COLO829 (cell line): ENCODE measurements around the gene FGGY.
A peak's percentile ranks its signal among the peaks of the same experiment; 100 is the strongest.
"Not testable (repeated sequence)": the region's sequence is repeated elsewhere in the genome, so short reads cannot be mapped to it uniquely, and the experiment has no call there.

Experiments used
- DNase-seq: peaks from one replicate; pipeline ENCODE4 v3.0.0; 2012; ENCODE audit warnings: low spot score

FGGY gene

DNA sequence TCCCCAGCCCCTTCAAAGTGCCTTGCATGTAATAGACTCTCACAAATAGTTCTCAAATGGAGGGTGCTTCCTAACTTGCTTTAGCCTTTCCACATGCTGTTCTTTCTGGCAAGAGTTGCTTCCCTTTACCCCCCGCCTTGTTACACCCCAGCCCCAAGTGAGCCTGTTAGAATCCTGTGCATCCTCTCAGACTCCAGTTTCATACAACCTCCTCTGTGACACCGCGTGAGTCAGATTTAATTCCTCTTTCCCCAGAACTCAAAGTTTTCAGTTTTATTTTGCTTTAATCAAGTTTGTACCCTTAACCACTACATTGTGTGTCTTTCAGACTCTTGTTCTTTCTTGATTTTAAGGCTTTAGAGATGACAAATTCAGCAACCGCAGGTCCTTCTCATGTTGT lies 283.4 kb downstream of the FGGY start:
- no peak for DNase-seq

DNA sequence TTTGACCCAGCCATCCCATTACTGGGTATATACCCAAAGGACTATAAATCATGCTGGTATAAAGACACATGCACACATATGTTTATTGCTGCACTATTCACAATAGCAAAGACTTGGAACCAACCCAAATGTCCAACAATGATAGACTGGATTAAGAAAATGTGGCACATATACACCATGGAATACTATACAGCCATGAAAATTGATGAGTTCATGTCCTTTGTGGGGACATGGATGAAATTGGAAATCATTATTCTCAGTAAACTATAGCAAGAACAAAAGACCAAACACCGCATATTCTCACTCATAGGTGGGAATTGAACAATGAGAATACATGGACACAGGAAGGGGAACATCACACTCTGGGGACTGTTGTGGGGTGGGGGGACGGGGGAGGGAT lies 295.5 kb downstream of the FGGY start:
- not testable (repeated sequence) for DNase-seq

DNA sequence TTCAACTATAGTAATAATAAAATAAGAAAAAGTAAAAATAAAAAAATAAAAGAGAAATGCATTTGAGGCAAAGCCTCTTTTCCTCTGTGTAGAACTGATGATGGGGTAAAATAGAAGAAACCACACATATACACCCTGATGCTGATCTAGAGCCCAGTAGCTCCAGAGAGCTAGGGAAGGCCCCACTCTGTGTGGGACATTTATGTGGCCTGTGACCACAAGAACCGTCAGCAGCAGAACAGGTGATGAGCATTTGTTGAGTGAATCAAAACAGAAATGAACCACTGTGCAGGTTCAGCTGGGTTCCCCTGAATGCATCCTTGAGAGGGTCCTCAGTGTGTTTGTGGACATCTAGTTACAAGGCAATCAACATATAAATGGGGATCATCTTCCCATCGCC lies 296.0 kb downstream of the FGGY start:
- no peak for DNase-seq

DNA sequence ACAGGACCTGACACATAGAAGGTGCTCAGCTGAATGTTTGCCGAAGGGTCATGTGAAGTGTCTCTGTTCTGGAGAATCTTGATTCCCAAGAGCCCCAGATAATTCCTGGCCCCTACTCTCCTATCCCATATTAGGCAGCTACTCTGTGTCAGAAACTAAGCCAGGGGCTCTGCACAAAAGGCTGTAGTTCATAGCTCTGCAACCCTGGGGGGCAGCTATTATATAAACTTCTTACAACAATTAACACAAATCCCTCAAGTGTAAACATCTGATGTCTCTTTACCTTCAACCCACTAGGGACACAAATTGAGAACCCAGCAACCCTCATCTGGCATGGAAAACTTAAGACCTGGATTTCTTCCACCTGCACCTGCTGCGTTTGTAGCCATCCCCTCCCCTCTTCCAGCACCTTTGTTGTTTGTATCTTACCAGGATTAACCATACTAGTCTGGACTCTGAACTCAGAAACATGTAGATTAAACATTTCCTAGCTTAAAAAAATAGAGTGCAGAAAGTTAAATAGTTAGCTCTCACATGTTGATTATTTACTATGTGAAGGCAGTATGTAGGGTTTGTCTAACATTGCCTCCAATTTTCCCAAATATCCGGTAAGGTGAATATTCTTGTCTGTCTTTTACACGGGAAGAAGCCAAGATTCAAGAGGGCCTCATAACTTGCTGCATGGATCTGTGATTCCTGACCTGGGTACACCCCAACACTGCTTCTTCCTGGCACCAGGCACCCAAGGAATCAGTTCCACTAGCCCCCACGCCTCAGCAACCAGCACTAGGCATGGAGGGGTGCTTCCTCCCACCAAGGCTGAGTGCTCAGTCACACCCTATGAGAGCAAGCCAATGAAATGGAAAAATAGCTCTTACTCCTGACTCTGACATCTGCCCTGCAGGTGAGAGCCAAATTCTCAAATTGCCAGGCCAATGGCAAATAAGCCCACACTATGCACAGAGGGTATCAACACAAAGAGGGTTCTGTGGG lies 297.2 kb downstream of the FGGY start:
- no peak for DNase-seq

DNA sequence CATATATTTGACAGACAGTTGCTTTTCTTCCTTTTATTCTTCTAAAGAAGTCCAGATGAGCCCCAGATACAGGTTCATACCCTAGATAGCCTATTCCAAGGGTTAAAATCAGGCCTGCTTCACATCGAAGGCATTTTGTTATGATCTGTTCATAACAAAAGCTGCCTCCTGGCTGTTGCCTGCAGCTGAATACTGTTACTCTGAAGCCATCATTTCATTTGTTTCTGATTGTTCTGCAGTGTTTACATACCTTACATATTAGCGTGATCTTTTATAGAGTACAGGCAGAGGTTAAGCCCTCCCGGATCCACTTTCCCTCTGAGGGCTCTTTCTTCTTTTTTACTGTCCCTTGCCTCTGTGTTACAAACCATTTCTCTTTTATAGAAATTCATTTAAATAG lies 298.9 kb downstream of the FGGY start:
- DNase-seq: no peak

DNA sequence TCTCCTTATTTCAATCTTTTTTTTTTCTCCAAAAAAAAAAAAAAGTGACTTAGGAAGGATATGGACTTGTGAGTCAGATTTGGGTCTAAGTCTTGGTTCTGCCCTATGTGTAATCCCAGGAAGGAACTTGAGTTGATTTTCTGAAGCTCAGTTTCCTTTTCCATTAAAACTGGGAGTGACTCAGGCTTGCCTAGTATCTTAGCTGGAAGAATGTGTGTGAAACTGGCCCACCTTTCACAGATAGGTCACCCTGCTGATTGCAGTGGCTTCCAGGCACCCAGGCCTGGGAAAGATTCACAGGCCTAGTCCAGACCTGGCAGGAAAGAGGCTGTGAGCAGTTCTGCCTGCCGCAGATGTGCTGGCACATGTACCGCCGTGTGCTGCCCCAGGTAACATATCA lies 299.5 kb downstream of the FGGY start:
- no peak for DNase-seq

DNA sequence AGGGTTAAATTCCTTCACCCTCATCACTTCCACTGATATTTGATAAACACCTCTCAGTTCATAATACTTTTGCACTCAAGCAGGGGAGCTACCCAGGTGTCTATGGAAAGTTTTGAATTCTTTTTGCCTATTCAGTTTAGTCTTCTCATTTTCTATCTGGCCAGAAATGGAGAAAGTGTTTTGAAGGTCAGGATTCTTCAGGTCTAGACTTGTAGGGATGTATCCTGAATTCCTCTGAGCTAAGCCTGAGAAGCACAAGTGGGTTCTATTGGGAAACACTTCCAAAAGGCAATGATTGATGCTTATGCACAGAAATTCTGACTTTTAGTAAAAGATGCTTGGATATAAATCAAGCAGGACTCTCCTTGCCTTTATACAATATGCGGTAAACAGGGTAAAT lies 300.1 kb downstream of the FGGY start:
- DNase-seq: no peak

DNA sequence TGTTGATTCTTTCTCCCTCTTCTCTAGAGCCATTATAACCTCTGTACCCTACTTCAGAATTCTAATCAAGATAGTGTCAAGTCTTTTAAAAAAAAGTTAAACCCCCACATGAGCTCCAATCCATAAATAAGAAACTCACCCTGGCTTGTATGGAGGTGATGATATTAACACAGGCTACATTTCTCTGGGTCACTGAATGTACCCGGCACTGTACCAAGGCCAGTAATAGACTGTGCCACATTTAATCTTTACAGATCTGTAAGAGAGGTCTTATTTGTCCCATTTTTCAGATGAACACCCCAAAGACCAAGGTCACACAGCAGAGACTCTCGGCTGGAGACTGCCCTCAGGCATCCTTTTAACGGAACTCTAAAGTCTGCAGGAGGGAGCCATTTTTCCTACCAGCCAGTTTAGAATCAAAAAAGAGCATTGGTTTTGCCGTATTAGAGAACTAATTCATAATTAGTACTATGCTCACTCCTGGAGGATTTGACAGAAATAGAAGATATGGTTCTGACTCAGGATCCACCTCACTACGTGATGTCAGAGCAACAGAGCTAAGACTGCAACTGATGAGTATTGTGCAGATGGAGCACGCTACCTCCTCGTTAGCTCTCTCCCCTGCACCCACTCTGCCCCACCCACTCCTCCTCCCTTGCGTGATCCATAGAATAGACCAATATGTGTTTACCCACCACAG lies 300.7 kb downstream of the FGGY start:
- no peak for DNase-seq

DNA sequence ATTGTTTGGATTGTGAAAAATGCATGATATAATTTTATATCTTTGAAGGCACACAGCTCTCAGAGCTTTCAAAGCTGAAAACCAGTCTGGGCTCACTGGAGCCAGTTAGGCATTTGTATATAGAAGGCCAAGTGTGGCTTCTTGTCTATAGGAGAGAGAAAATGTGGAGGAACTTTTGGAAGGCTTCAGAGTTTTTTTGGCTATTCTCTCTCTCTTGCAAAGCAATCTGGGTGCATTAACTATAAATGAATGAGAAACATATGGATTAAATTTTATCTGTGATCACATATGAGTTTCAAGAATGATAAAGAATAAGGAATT lies 301.2 kb downstream of the FGGY start:
- DNase-seq: no peak

DNA sequence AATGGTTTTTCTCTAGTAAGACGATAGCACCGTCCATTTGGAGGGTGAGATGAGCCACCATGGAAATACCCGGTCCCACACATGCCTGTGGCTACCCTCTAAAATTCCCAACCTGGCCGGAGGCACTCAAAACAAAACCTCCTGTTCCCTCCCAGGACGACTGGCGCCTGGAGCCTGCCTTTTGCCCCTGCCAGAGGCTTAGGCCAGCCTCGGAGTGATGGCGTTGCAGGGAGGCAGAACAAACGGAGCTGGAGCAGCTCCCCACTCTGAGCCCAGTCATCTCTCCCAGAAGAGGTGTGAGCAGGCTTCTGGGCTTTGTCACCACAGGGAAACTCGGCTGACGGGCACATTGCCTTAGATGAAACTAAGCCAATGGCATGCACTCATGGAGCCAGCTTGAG lies 304.1 kb downstream of the FGGY start:
- DNase-seq: no peak

DNA sequence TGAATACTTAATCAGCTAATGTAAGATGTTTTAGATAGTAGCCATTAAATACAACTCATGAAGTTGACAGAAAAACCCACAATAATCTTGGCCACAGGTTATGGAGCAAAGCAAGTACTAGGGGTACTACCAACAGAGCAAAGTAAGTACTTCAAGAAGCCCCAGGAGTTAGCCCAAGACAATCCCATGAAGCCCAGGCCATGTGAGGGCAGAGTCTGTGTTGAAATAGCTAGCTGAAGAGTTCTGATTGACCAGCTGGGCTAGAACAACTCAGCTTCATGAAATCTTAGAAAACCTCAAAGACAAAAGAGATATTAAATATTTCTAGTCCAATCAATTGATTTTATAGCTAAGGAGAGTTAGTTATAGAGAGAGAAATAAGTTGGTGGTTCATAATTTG lies 304.9 kb downstream of the FGGY start:
- no peak for DNase-seq

DNA sequence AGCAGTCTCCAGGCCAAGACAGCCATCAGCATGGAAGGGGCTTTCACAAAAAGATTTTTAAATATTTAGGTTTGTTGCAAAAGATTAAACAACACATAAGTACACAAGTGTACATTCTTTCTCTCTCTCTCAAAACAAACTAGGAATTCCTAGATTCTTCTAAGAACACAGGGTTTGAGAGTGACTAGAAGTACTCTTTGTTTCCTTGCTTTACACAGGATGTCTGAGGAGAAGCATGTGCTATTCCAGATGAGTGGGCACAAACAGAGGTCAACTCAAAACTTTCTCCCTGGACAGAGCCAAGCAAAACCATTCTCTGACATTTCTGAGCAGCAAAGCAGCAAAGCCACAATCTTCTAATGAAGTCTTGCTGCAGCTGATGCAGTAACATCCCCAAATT lies 307.3 kb downstream of the FGGY start:
- DNase-seq: peak; percentile 1

DNA sequence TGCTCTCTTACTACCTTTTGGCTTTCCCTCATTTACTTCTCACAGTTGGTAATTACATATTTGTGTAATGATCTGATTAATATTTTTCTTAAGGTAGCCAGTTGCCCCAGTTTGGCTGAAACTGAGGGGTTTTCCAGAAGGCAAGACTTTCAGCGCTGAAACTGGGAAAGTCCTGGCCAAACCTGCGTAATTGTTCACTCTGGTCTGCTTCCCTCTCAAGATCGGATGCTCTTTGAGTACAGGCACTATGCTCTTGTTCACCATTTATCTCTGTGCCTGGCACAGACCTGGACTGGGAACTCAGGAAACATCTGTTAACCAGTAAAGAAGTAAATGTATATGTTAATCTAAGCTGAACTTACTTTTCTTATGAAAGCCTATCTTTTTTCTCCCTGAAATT lies 308.3 kb downstream of the FGGY start:
- DNase-seq: no peak

DNA sequence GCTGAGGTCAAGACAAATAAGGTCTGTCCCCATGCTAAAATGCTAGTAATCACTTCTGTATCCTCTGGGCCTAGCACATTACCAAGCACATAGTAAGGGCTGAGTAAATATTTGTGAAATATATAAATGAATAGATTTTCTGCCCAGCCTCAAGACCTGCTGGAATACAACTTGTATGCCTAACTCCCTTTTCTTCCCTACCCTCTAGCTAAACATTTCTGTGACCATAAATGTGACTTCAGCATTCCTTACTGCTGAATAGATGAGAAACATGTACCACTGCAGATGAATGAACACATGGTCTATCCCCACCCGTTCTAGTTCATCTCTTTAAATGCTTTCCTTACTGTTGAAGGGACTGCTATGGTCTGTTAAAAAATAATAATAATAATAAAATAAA lies 308.9 kb downstream of the FGGY start:
- no peak for DNase-seq

DNA sequence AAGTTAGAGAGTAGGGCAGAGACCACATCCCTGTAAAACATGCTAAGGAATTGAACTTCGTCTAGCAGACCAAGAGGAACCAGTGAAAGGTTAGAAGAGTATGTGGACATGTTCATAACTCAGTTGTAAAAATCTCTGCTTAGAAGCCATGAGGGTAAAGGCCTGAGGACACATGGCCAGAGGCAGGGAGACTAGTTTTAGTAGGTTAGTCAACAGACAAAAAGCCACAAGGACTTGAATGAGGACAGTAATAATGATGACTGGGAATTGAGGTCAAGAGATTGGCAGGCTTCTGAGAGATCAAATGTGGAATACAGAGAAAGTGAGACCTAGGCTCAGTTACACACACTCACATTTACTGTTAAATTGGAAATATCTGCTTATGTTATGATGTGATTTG lies 312.4 kb downstream of the FGGY start:
- DNase-seq: no peak

DNA sequence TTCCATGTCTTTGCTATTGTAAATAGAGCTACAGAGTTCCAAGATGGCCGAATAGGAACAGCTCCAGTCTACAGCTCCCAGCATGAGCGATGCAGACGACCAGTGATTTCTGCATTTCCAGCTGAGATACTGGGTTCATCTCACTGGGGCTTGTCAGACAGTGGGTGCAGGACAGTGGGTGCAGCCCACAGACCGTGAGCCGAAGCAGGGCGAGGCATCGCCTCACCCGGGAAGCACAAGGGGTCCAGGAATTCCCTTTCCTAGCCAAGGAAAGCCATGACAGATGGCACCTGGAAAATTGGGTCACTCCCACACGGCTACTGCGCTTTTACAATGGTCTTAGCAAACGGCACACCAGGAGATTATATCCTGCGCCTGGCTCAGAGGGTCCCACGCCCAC lies 313.6 kb downstream of the FGGY start:
- DNase-seq: not testable (repeated sequence)

DNA sequence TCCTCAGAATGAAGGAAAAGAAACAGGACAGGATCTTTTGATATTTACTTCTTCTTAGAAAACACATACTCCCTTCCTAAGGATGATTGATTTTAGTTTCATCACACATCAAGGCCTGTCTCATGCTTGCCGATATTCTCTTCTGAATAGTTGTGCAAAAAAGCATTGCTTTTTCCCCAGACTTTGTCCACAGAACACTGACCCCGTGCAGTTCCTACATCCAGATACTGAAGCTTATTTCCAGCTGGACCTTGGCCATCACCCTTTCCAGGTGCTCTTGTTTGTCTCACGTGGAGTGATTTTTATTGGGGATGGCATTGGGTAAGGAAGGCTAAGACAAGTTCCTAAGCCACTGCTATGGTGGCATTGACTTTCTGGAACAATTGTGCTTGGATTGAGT lies 320.5 kb downstream of the FGGY start:
- no peak for DNase-seq

DNA sequence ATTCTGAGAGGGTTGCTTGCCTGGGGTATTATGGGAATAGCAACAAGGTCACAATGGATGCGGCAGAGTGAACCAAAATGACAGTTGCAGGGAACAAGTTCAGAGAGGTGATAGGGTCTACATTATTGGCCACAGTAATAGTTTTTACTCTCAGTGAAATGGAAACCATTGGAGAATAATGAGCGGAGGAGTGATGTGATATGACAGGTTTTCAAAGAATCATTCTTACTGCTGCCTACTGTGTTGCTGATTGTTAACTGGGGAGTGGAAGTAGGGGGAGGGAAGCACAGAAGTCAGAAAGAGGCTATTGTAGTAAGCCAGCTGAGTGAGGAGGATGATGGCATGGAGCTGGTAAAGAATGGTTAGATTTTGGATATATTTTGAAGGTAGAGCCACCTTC lies 322.7 kb downstream of the FGGY start:
- DNase-seq: no peak

DNA sequence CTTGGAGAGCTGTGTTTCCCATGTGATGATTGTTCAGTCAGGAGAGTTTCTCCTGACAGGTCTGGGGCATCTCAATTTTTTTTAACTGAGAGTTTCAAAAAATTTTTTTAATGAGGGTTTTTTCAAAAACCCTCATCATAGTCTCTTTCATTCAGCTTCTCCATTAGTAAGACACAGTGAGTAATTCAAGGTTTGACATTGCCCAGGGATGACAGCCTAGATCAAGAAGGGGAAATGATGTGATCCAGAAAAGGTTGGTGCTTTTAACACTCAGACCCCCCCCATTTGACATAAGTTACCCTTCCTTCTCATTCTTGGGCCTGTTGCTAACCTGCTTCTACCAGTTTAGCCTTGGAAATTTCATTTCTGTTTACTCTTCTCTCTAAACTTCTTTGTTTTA lies 328.5 kb downstream of the FGGY start:
- DNase-seq: no peak

DNA sequence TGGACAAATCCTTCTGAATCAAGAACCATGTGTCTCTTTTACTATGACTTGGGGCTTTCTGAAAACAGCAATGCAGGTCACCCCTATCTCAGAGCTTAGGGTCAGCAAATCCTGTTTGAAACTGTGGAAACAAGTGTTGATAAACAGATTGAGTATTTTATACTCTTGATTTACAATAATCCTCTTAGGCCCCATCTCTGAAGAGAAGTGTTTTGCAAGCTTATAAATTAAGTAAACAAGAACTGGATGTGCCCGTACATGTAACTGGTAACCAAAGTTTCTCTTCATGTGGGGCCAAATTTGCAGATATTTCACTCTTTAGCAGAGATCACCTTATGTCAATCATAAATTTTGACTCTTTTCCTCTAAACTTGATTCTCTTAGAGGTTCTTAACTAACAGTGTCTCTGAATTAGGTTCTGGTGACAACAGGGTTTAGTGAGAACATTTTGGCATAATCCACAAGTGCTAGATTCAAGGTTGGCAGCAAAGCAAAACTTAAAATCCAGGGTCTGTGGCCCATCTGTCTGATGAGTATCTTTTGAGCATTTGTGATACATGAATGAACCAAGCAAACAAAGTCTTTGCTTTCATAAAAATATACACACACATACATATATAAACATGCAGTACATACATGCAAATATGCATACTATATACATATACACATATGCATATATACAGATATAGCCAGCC lies 334.8 kb downstream of the FGGY start:
- DNase-seq: no peak

DNA sequence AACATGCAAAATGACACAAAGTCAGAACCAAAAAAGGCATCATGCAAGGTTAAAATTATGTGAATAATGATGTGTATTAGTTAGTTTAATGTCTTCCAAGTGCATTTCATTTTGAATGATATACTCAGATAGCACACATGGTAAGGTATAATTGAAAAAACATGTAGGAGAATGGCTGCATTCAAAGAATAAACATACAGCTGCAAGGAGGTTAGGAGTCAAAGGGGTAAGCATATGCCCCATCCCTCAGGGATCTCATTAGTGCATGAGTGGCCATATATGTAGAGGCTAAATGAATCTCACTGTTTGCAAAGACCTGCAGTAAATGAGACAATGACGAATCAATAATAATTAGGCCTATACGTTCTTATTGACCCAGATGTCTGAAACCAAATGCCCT lies 338.2 kb downstream of the FGGY start:
- no peak for DNase-seq

DNA sequence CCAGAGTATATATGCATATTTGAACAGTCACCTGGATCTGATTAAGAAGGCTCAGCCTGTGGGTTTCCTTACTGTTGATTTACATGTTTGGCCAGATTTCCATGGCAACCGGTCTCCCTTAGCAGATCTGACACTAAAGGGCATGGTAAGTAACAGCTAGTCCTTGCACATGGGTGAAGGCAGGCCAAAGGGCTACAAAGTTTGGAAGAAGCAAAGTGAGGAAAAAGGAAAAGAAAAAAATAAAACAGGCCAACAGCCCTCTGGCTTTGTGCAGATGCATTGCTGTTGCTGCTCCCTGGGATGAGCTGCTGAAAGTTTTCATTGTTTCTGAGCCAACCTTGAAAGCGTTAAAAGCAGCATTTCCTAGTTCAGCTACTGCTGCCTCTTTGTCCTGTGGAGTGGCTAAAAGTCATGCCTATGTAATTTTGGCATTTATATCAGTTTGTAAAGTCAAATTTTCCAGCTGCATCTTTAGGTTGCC lies 341.4 kb downstream of the FGGY start:
- DNase-seq: peak; percentile 22

DNA sequence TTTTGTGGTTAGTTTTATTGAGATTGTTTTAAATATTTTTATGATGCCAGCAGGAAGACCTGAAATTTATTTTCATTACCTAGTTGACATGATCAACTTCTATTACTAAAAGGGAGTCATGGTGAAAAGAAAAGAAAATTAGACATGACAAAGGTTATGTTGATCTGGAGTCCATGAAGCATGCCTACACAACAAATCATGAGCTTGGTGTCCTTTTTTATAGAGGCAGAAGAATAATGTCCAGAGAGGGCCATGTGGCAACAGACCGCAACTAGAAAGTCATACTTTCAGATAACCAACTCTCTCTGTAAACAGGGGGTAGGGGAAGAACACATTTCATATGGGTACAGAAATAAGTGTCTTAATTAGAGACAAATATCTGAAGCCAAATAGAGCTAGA lies 342.4 kb downstream of the FGGY start:
- no peak for DNase-seq
